IMR-90 (cell line): Measurements from ENCODE around the gene DCTN2. TPM values are rescaled to one million over a fixed set of nuclear protein-coding genes. Genes with fewer than 3 reads are reported as not detected.

Experiments used
- ATAC-seq: fragments of 200-7000 bp; cut with Tn5 transposase; 2 replicates; pipeline ENCODE4 v1.9.1; 2020; ENCODE audit warnings: low read depth, mild to moderate bottlenecking, moderate library complexity
- BruUV-seq: library from RNA; stranded (reverse); fragments of 400-500 nt; replicated peaks from 2 replicates; lab custom pipeline; 2021; lab: Mats Ljungman, UMichigan
- CTCF ChIA-PET: fragments of 300-600 bp; formaldehyde crosslinking; extraction: SDS; loops from one replicate; lab custom pipeline; 2021; ENCODE audit warnings: antibody characterized with exemption; lab: Yijun Ruan, JAX
- POLR2A ChIA-PET: fragments of 300-600 bp; sonication (Branson Sonifier 250); formaldehyde crosslinking; loops from one replicate; lab custom pipeline; 2022; ENCODE audit warnings: antibody characterized with exemption; ENCODE audit not compliant: unreplicated experiment; lab: Charles Lee
- DNase-seq: peaks from one replicate; pipeline ENCODE4 v3.0.0; 2013
- H2AFZ ChIP-seq: replicated peaks from 2 replicates; pipeline ENCODE3; 2013; ENCODE audit warnings: low read length, mild to moderate bottlenecking; ENCODE audit not compliant: poor library complexity
- H2AK5ac ChIP-seq: 2 replicates; pipeline ENCODE4 v1.6.1; 2013; ENCODE audit warnings: low read depth, low read length, inconsistent platforms
- H2AK9ac ChIP-seq: replicated peaks from 2 replicates; pipeline ENCODE3; 2013; ENCODE audit warnings: mild to moderate bottlenecking, low read depth, low read length, moderate library complexity; ENCODE audit not compliant: poor library complexity
- H2BK120ac ChIP-seq: 2 replicates; pipeline ENCODE4 v1.6.1; 2013; ENCODE audit warnings: low read depth, low read length, inconsistent platforms
- H2BK15ac ChIP-seq: 3 replicates; pipeline ENCODE4 v1.6.1; 2013; ENCODE audit warnings: low read depth, low read length, inconsistent platforms
- H2BK20ac ChIP-seq: 2 replicates; pipeline ENCODE4 v1.6.1; 2013; ENCODE audit warnings: low read depth, mild to moderate bottlenecking, inconsistent platforms, low read length, moderate library complexity
- H2BK5ac ChIP-seq: 2 replicates; pipeline ENCODE4 v1.6.1; 2013; ENCODE audit warnings: mild to moderate bottlenecking, low read depth, low read length, inconsistent platforms; ENCODE audit not compliant: poor library complexity, severe bottlenecking
- H3K14ac ChIP-seq: replicated peaks from 2 replicates; pipeline ENCODE4 v1.6.1; 2013; ENCODE audit warnings: low read depth, low read length, inconsistent platforms
- H3K18ac ChIP-seq: 2 replicates; pipeline ENCODE4 v1.6.1; 2013; ENCODE audit warnings: low read depth, low read length, control low read depth
- H3K23ac ChIP-seq: 2 replicates; pipeline ENCODE4 v1.6.1; 2013; ENCODE audit warnings: low read depth, low read length, inconsistent platforms
- H3K27ac ChIP-seq: 2 replicates; pipeline ENCODE4 v1.5.1; 2013; ENCODE audit warnings: mild to moderate bottlenecking, control low read depth, low read length; ENCODE audit not compliant: insufficient read depth
- H3K27me3 ChIP-seq: 2 replicates; pipeline ENCODE4 v1.6.1; 2013; ENCODE audit warnings: low read length; ENCODE audit not compliant: control insufficient read depth, insufficient read depth
- H3K36me3 ChIP-seq: 2 replicates; pipeline ENCODE4 v1.6.1; 2013; ENCODE audit warnings: low read length, mixed read lengths; ENCODE audit not compliant: control insufficient read depth, insufficient read depth
- H3K4ac ChIP-seq: 2 replicates; pipeline ENCODE4 v1.6.1; 2013; ENCODE audit warnings: low read depth, low read length, inconsistent platforms
- H3K4me1 ChIP-seq: 2 replicates; pipeline ENCODE4 v1.6.1; 2013; ENCODE audit warnings: low read length, mixed read lengths; ENCODE audit not compliant: control insufficient read depth, insufficient read depth
- H3K4me2 ChIP-seq: 2 replicates; pipeline ENCODE4 v1.6.1; 2013; ENCODE audit warnings: low read depth, mild to moderate bottlenecking, control low read depth, low read length, moderate library complexity
- H3K4me3 ChIP-seq: 2 replicates; pipeline ENCODE4 v1.5.1; 2013; ENCODE audit warnings: low read depth, mild to moderate bottlenecking, control low read depth, low read length, moderate library complexity; ENCODE audit not compliant: insufficient read depth
- H3K56ac ChIP-seq: 2 replicates; pipeline ENCODE4 v1.6.1; 2013; ENCODE audit warnings: low read length, inconsistent platforms; ENCODE audit not compliant: insufficient read depth; ENCODE audit errors: extremely low read depth
- H3K79me1 ChIP-seq, 2 experiments: 2 replicates each; pipeline ENCODE4 v1.6.1; 2013; ENCODE audit warnings: low read length in 2 of 2, inconsistent platforms in 1 of 2, low read depth in 1 of 2
- H3K9ac ChIP-seq: 2 replicates; pipeline ENCODE4 v1.6.1; 2013; ENCODE audit warnings: low read depth, low read length, control low read depth
- H3K9me1 ChIP-seq: 2 replicates; pipeline ENCODE4 v1.6.1; 2013; ENCODE audit warnings: low read length, inconsistent platforms; ENCODE audit not compliant: insufficient read depth
- H3K9me3 ChIP-seq: 2 replicates; pipeline ENCODE4 v1.6.1; 2013; ENCODE audit warnings: low read length; ENCODE audit not compliant: control insufficient read depth, insufficient read depth
- H4K20me1 ChIP-seq: 2 replicates; pipeline ENCODE4 v1.6.1; 2013; ENCODE audit warnings: low read length, inconsistent platforms; ENCODE audit not compliant: insufficient read depth
- H4K5ac ChIP-seq: 2 replicates; pipeline ENCODE4 v1.6.1; 2013; ENCODE audit warnings: mild to moderate bottlenecking, low read depth, low read length, control low read depth
- H4K8ac ChIP-seq, 2 experiments: 2 replicates each; pipeline ENCODE4 v1.6.1; 2013; ENCODE audit warnings: low read depth in 2 of 2, low read length in 2 of 2, control low read depth in 1 of 2, inconsistent platforms in 1 of 2
- H4K91ac ChIP-seq: 2 replicates; pipeline ENCODE4 v1.6.1; 2013; ENCODE audit warnings: low read depth, low read length, inconsistent platforms; ENCODE audit not compliant: insufficient read depth
- CEBPB ChIP-seq: IDR thresholded peaks from 2 replicates; pipeline ENCODE4 v1.6.1; 2012; ENCODE audit warnings: low read depth, low read length, improper control_type of control experiment
- CHD1 ChIP-seq: IDR thresholded peaks from 2 replicates; pipeline ENCODE4 v1.6.1; 2012; ENCODE audit warnings: low read depth, low read length, improper control_type of control experiment
- ELK1 ChIP-seq: fragments of 150-350 bp; IDR thresholded peaks from 2 replicates; pipeline ENCODE4 v1.6.1; 2016; ENCODE audit warnings: low read depth, mild to moderate bottlenecking, low read length, moderate library complexity, borderline replicate concordance
- MXI1 ChIP-seq: IDR thresholded peaks from 2 replicates; pipeline ENCODE4 v1.6.1; 2012; ENCODE audit warnings: low read depth, mild to moderate bottlenecking, low read length, moderate library complexity, borderline replicate concordance
- NFE2L2 ChIP-seq: fragments of 150-350 bp; IDR thresholded peaks from 2 replicates; pipeline ENCODE4 v1.6.1; 2016; ENCODE audit warnings: low read depth, mild to moderate bottlenecking, low read length
- WGBS, 2 experiments: methylation state at CpG; one replicate each; pipeline versions ENCODE4 v1.1.5 to v1.1.7; 2013; ENCODE audit warnings: missing lambda C conversion rate in 2 of 2; ENCODE audit not compliant: insufficient read length in 1 of 2; ENCODE audit errors: extremely low coverage in 2 of 2; 5-methylcytosine and 5-hydroxymethylcytosine counted together
- dilution Hi-C: fragments of 300-500 bp; cut with HindIII; formaldehyde crosslinking; loops from one replicate; pipeline ENCODE4 v1.14.3; 2018; ENCODE audit warnings: low sequenced_read_pairs; ENCODE audit not compliant: unreplicated experiment
- in situ Hi-C: fragments of 300-500 bp; cut with MboI; formaldehyde crosslinking; loops from 3 replicates; pipeline ENCODE4 v1.14.3; 2019; ENCODE audit warnings: low sequenced_read_pairs, inconsistent platforms, mixed read lengths
- intact Hi-C: fragments of 100-400 bp; cut with micrococcal nuclease; formaldehyde crosslinking; loops from 2 replicates; pipeline ENCODE4 v1.10.0; 2022
- polyA plus RNA-seq, 3 experiments: library from polyadenylated mRNA; depleted of rRNA; stranded (reverse); fragments of >200 nt; gene quantifications; 2 replicates each; pipeline ENCODE4 v1.2.3, GENCODE V29; 2012; ENCODE audit warnings: low replicate concordance in 1 of 3
- total RNA-seq: library from RNA; depleted of rRNA; stranded (reverse); fragments of >200 nt; gene quantifications from 2 replicates; pipeline ENCODE4 v1.2.3, GENCODE V29; 2012
- TF ChIP-seq, protein P1 (sequence below): fragments of 150-350 bp; IDR thresholded peaks from 2 replicates; pipeline ENCODE4 v1.6.1; 2017; ENCODE audit warnings: mild to moderate bottlenecking, antibody characterized with exemption, low read length, low read depth

The DCTN2 gene
- total and polyA plus RNA-seq, 2 of the 4 experiments (the other 2 are of a cell fraction): 125 to 130 TPM

- no peak for TF ChIP-seq ELK1
- TF ChIP-seq CEBPB: no peak
- TF ChIP-seq CHD1: no peak
- no peak for TF ChIP-seq MXI1
- TF ChIP-seq, protein P1, sequence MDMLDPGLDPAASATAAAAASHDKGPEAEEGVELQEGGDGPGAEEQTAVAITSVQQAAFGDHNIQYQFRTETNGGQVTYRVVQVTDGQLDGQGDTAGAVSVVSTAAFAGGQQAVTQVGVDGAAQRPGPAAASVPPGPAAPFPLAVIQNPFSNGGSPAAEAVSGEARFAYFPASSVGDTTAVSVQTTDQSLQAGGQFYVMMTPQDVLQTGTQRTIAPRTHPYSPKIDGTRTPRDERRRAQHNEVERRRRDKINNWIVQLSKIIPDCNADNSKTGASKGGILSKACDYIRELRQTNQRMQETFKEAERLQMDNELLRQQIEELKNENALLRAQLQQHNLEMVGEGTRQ: no peak
- TF ChIP-seq NFE2L2: no peak
- no peak overlapping the region for H3K18ac ChIP-seq
- no peak for DNase-seq
- CTCF ChIA-PET: no interaction called here
- H4K8ac ChIP-seq: no peak overlapping the region
- no peak overlapping the region for H2AFZ ChIP-seq
- no peak overlapping the region for H3K14ac ChIP-seq
- H3K23ac ChIP-seq: no peak overlapping the region
- intact Hi-C loops (no loop called here), dilution Hi-C loops (no loop called here), in situ Hi-C loops (no loop called here)
- H2AK5ac ChIP-seq: no peak overlapping the region
- H3K4ac ChIP-seq: no peak overlapping the region
- H2BK120ac ChIP-seq: no peak overlapping the region
- no TSS peak for BruUV-seq
- H3K9me1 ChIP-seq: peaks cover 22% of the 10 kb centered on the region
- POLR2A ChIA-PET: no interaction called here
- H2BK15ac ChIP-seq: no peak overlapping the region
- no peak overlapping the region for H3K27ac ChIP-seq
- H3K27me3 ChIP-seq: peaks cover 40% of the 10 kb centered on the region
- H4K91ac ChIP-seq: no peak overlapping the region
- no peaks in the 10 kb centered on the region for H3K9me3 ChIP-seq
- peaks cover 4% of the 10 kb centered on the region for H3K36me3 ChIP-seq
- no peak overlapping the region for H3K9ac ChIP-seq
- H3K4me2 ChIP-seq: no peak overlapping the region
- no peak overlapping the region for H3K56ac ChIP-seq
- no peak overlapping the region for H4K5ac ChIP-seq
- peaks cover 22% of the 10 kb centered on the region for H4K20me1 ChIP-seq
- 67% methylated on average over 2 of the region's 2 CpGs; no CpG with 5 or more reads in 1 of the 2 experiments for WGBS, 2 experiments
- H2BK20ac ChIP-seq: no peak overlapping the region
- no peak for ATAC-seq
- no peak overlapping the region for H3K4me3 ChIP-seq
- H3K4me1 ChIP-seq: peaks cover 12% of the 10 kb centered on the region
- H3K79me1 ChIP-seq: peaks cover 17 to 34% of the 10 kb centered on the region in 2 experiments; a peak in 3 of 4 replicates
- H2BK5ac ChIP-seq: no peak overlapping the region
- no peak overlapping the region for H2AK9ac ChIP-seq
Measured at GRCh38 chr12:57548488-57548887, 1.5 kb upstream of the DCTN2 start.
